D721Med (cell line): ENCODE results near the gene ASPN.

Experiments used
- DNase-seq: peaks from one replicate; pipeline ENCODE4 v3.0.0; 2011; ENCODE audit warnings: low spot score; ENCODE audit not compliant: insufficient read length
- FAIRE-seq: peaks from 2 replicates; lab custom pipeline; 2011; peaks lifted over from hg19 to GRCh38; lab: Jason Lieb, UNC
- CTCF ChIP-seq: IDR thresholded peaks from 2 replicates; pipeline ENCODE4 v1.5.1; 2012; ENCODE audit warnings: mild to moderate bottlenecking, control low read depth; ENCODE audit not compliant: insufficient read depth; ENCODE audit errors: missing control alignments

ASPN gene

DNA sequence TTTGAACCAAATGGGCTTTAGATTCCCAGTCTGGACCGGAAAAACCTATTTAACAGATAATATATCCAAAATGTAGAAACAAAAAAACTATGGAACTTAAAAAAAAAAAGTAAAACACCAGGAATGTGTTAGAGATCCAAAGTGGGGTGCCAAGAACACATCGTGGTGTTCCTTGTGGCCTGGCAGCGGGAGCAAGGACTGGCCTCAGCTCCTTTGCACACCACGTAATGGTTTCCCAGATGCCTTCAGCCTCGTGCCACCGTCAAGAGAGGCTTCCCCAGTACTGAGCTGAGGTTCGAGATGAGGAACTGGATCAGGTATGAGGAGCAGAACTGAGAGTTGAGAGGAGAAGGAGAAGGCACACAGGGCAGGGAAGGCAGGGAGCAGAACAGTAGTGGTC lies 3.5 kb downstream of the ASPN start:
- FAIRE-seq (no peak), DNase-seq (no peak)
- no peak for TF ChIP-seq CTCF

DNA sequence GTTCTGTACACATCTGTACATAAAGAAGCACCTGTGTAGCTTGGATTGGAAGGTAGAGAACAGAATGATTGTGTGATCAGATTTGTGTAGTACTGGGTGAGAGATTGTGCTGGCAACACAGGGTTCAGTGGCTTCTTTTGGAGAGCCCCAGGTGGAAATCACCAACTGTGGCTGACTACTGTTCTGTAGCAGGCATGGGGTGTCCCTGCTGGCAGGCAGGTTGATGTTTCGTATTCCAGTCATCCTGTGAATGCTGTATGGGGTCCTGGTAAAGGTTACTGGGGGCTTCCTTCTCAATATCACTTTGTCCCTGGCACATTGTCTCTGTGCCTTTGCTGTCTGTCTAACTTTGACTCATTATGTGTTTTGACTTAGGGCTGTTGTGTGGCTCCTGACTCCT lies 5.3 kb downstream of the ASPN start:
- DNase-seq (no peak), FAIRE-seq (no peak)
- TF ChIP-seq CTCF = no peak

GRCh38 chr9:92474587-92474986 lies 7.7 kb downstream of the ASPN start:
- DNase-seq (no peak), FAIRE-seq (no peak)
- no peak for TF ChIP-seq CTCF

GRCh38 chr9:92468206-92468605 lies 14.1 kb downstream of the ASPN start:
- DNase-seq = no peak
- TF ChIP-seq CTCF = no peak
- no peak for FAIRE-seq

- TF ChIP-seq CTCF = no peak
- FAIRE-seq (no peak), DNase-seq (no peak)
These were observed 14.8 kb downstream of the ASPN start for GRCh38 chr9:92467511-92467910.

GRCh38 chr9:92467041-92467440 lies 15.3 kb downstream of the ASPN start:
- no peak for TF ChIP-seq CTCF
- FAIRE-seq = no peak
- DNase-seq = no peak

DNA sequence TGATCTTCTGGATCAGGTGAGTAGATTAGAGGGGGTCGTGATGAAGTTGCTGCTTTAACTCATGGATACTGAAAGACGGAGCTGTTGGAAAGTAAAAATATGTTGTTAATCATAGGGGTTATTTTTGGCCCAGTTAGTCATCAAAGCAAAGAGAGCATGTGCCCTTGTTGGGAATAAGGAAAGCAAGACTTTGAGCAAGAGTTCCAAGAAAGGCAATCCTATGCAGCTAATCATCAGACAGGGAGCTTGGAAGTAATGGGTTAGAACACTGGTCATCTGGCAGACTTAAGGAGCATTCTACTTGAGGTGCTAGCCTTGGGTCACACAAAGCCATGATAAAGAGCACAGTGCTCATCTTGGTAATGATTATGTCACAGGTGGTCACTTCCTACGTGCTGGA lies 18.3 kb downstream of the ASPN start:
- TF ChIP-seq CTCF = no peak
- DNase-seq (no peak), FAIRE-seq (no peak)
